ENCODE data around the gene NR3C1.

The NR3C1 gene

GRCh38 chr5:143261748-143262392, 141.6 kb downstream of the NR3C1 start:
- no peak for DNase-seq (ENCODE audit: low spot score)

- no peak for DNase-seq (ENCODE audit: low spot score)
Observed at GRCh38 chr5:143259254-143259605, 144.3 kb downstream of the NR3C1 start.

- DNase-seq (ENCODE audit: low spot score) = no peak
Observed at GRCh38 chr5:143258559-143259253, 144.8 kb downstream of the NR3C1 start.

- no peak for DNase-seq (ENCODE audit: low spot score)
Observed at GRCh38 chr5:143254819-143255218, 148.7 kb downstream of the NR3C1 start.

GRCh38 chr5:143251946-143252345, 151.5 kb downstream of the NR3C1 start:
- no peak for DNase-seq (ENCODE audit: low spot score)

- no peak for DNase-seq (ENCODE audit: low spot score)
Observed at GRCh38 chr5:143251190-143251589, 152.3 kb downstream of the NR3C1 start.

GRCh38 chr5:143249851-143250250, 153.6 kb downstream of the NR3C1 start:
- DNase-seq (ENCODE audit: low spot score) = no peak

- DNase-seq (ENCODE audit: low spot score) = no peak
Observed at GRCh38 chr5:143248822-143249579, 154.5 kb downstream of the NR3C1 start.

- DNase-seq (ENCODE audit: low spot score) = no peak
Observed at GRCh38 chr5:143248391-143248790, 155.1 kb downstream of the NR3C1 start.

GRCh38 chr5:143247134-143247815, 156.2 kb downstream of the NR3C1 start:
- no peak for DNase-seq (ENCODE audit: low spot score)

- DNase-seq (ENCODE audit: low spot score) = no peak
Observed at GRCh38 chr5:143245929-143246561, 157.4 kb downstream of the NR3C1 start.

- no peak for DNase-seq (ENCODE audit: low spot score)
Observed at GRCh38 chr5:143244990-143245389, 158.5 kb downstream of the NR3C1 start.

GRCh38 chr5:143244000-143244736, 159.3 kb downstream of the NR3C1 start:
- no peak for DNase-seq (ENCODE audit: low spot score)

- DNase-seq (ENCODE audit: low spot score) = no peak
Observed at GRCh38 chr5:143243103-143243502, 160.4 kb downstream of the NR3C1 start.

- DNase-seq (ENCODE audit: low spot score) = no peak
Observed at GRCh38 chr5:143241892-143242291, 161.6 kb downstream of the NR3C1 start.

GRCh38 chr5:143239882-143240518, 163.5 kb downstream of the NR3C1 start:
- DNase-seq (ENCODE audit: low spot score) = no peak

- DNase-seq (ENCODE audit: low spot score) = no peak
Observed at GRCh38 chr5:143238620-143239019, 164.9 kb downstream of the NR3C1 start.

GRCh38 chr5:143237664-143238063, 165.8 kb downstream of the NR3C1 start:
- DNase-seq (ENCODE audit: low spot score) = no peak

- DNase-seq (ENCODE audit: low spot score) = no peak
Observed at GRCh38 chr5:143236682-143237081, 166.8 kb downstream of the NR3C1 start.

- no peak for DNase-seq (ENCODE audit: low spot score)
Observed at GRCh38 chr5:143235423-143235822, 168.1 kb downstream of the NR3C1 start.

All from left forelimb (tissue), 1 donor.